PC-3 (cell line): ENCODE measurements around the gene COL4A1. TPM values are rescaled to one million over a fixed set of nuclear protein-coding genes. Genes with fewer than 3 reads are reported as not detected.

ENCODE experiments used
- ATAC-seq: fragments of 200-7000 bp; cut with Tn5 transposase; 2 replicates; pipeline ENCODE4 v1.9.1; 2020; ENCODE audit warnings: mild to moderate bottlenecking, moderate library complexity
- BruUV-seq: library from RNA; stranded (reverse); fragments of 400-500 nt; replicated peaks from 2 replicates; lab custom pipeline; 2021; lab: Mats Ljungman, UMichigan
- CTCF ChIA-PET: fragments of 300-600 bp; sonication (Branson Sonifier 250); formaldehyde crosslinking; loops from one replicate; lab custom pipeline; 2022; ENCODE audit warnings: antibody characterized with exemption; lab: Charles Lee
- POLR2A ChIA-PET: fragments of 300-600 bp; sonication (Branson Sonifier 250); formaldehyde crosslinking; loops from one replicate; lab custom pipeline; 2022; ENCODE audit warnings: antibody characterized with exemption; ENCODE audit not compliant: unreplicated experiment; lab: Charles Lee
- DNase-seq: peaks from one replicate; pipeline ENCODE4 v3.0.0-alpha.2; 2015
- H2AFZ ChIP-seq: fragments of 300-600 bp; sonication (generic); 2 replicates; pipeline ENCODE4 v1.6.0; 2016; ENCODE audit warnings: antibody characterized with exemption, low read length
- H3F3A ChIP-seq: fragments of 300-600 bp; sonication (generic); one replicate; pipeline ENCODE4 v1.6.0; 2017; ENCODE audit warnings: antibody characterized with exemption, low read length, control low read depth, mild to moderate bottlenecking; ENCODE audit not compliant: unreplicated experiment
- H3K27ac ChIP-seq: fragments of 300-600 bp; sonication (generic); 2 replicates; pipeline ENCODE4 v1.5.1; 2016; ENCODE audit warnings: mild to moderate bottlenecking, low read length
- H3K27me3 ChIP-seq: fragments of 300-600 bp; sonication (generic); 2 replicates; pipeline ENCODE4 v1.6.1; 2016; ENCODE audit warnings: low read length, mixed read lengths
- H3K36me3 ChIP-seq: fragments of 300-600 bp; sonication (generic); 2 replicates; pipeline ENCODE4 v1.6.1; 2016; ENCODE audit warnings: low read depth, mixed run types, low read length, mixed read lengths
- H3K4me1 ChIP-seq: fragments of 300-600 bp; sonication (generic); 2 replicates; pipeline ENCODE4 v1.5.1; 2016; ENCODE audit warnings: low read length; ENCODE audit not compliant: insufficient read depth
- H3K4me2 ChIP-seq: fragments of 300-600 bp; sonication (generic); 2 replicates; pipeline ENCODE4 v1.6.0; 2016; ENCODE audit warnings: low read length
- H3K4me3 ChIP-seq: fragments of 300-600 bp; sonication (generic); 2 replicates; pipeline ENCODE4 v1.5.1; 2016; ENCODE audit warnings: mild to moderate bottlenecking, low read length, mixed read lengths
- H3K79me2 ChIP-seq: fragments of 300-600 bp; sonication (generic); 2 replicates; pipeline ENCODE4 v1.6.1; 2017; ENCODE audit warnings: low read length, mixed read lengths
- H3K9ac ChIP-seq: fragments of 300-600 bp; sonication (generic); 2 replicates; pipeline ENCODE4 v1.6.0; 2016; ENCODE audit warnings: mild to moderate bottlenecking, low read length
- H3K9me2 ChIP-seq: fragments of 300-600 bp; sonication (generic); replicated peaks from 2 replicates; pipeline ENCODE4 v1.6.1; 2016; ENCODE audit warnings: mixed run types, low read length, mixed read lengths
- H3K9me3 ChIP-seq: fragments of 300-600 bp; sonication (generic); 2 replicates; pipeline ENCODE4 v1.6.1; 2016; ENCODE audit warnings: low read length, mixed read lengths
- H4K20me1 ChIP-seq: fragments of 300-600 bp; sonication (generic); 2 replicates; pipeline ENCODE4 v1.6.1; 2016; ENCODE audit warnings: low read length, mixed read lengths
- EZH2 ChIP-seq: fragments of 300-600 bp; sonication (generic); IDR thresholded peaks from one replicate; pipeline ENCODE4 v1.6.1; 2017; ENCODE audit warnings: antibody characterized with exemption, mild to moderate bottlenecking, low read length; ENCODE audit not compliant: unreplicated experiment
- EZH2phosphoT487 ChIP-seq: fragments of 300-600 bp; sonication (generic); IDR thresholded peaks from 2 replicates; pipeline ENCODE4 v1.6.1; 2018; ENCODE audit warnings: mild to moderate bottlenecking, antibody characterized with exemption, low read length, borderline replicate concordance
- intact Hi-C: fragments of 100-400 bp; cut with micrococcal nuclease; formaldehyde crosslinking; loops from 2 replicates; pipeline ENCODE4 v1.9.0; 2023
- total RNA-seq: library from RNA; depleted of rRNA; stranded (reverse); fragments of >200 nt; gene quantifications from 2 replicates; pipeline ENCODE4 v1.2.3, GENCODE V29; 2014
- TF ChIP-seq, protein P1 (sequence below): fragments of 300-600 bp; sonication (generic); conservative IDR thresholded peaks from 2 replicates; pipeline ENCODE4 v1.5.1; 2017; ENCODE audit warnings: antibody characterized with exemption, low read depth, mild to moderate bottlenecking, low read length

The COL4A1 gene
- total RNA-seq, 1 experiment from 2014 or later = 48.7 TPM

- POLR2A ChIA-PET = no interaction called here
- peak overlapping the region; percentile 49 for H3K27ac ChIP-seq
Observed at GRCh38 chr13:110137680-110138009, 169.3 kb downstream of the COL4A1 start.

DNA sequence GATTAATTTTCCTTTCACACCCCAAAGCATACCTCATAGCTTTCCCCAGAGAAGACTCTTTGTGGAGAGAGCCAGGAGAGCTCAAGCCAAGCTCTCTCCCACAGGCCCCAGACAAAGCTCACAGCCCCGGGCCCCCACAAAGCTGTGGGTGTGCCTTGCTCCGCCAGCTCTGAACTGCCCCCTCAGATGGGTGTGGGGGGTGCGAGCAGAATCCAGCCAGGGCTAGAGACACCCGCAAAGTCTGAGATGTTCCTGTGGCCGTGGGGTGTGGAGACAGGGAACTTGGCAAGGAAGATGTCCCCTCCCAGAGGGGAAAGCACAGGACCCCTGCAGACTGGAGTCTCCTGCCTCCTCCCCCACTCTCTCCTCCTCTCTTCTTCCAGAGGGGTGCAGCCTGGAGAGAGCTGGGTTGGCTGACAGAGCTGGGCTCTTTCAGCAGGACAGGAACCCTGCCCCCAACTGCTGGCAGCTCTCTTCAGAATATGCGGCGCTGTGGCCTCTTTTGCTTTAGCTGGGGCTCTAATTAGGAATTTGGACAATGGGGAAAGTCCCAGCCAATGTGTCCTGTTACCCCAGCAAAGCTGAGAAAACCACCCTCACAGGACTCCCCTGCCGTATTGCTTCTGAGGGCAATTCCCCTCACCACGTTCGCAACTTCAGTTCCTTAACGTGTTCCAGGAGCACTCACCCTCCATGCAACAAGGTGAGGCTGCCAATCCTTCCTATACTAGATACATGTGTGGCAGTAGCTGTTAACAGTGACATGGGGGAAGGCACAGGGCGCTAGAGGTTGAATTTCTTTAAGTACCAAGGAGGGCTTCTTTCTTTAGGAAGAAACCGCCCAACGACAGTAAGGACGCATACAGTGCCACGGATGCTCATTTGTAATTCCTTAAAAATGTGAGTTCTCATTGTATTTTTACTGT, 170.0 kb downstream of the COL4A1 start:
- Histone ChIP-seq H3K4me1 (peaks cover 12% of the 10 kb centered on the region), H3K9ac (no peak overlapping the region), H3K4me3 (peak overlapping the region; percentile 76; the same call in 1 of the 2 replicates), H3K27ac (no peak overlapping the region), H3K27me3 (no peaks in the 10 kb centered on the region), H4K20me1 (no peaks in the 10 kb centered on the region), H3F3A (no peaks in the 10 kb centered on the region), H3K9me2 (no peaks in the 10 kb centered on the region), H3K4me2 (peak overlapping the region; percentile 92), H3K36me3 (no peaks in the 10 kb centered on the region), H3K79me2 (no peaks in the 10 kb centered on the region), H2AFZ (no peak overlapping the region), H3K9me3 (no peaks in the 10 kb centered on the region)
- no TSS peak for BruUV-seq
- ChIA-PET POLR2A (no interaction called here), CTCF (no interaction called here)
- intact Hi-C loops = no loop called here
- no peak for TF ChIP-seq EZH2
- TF ChIP-seq, protein P1, sequence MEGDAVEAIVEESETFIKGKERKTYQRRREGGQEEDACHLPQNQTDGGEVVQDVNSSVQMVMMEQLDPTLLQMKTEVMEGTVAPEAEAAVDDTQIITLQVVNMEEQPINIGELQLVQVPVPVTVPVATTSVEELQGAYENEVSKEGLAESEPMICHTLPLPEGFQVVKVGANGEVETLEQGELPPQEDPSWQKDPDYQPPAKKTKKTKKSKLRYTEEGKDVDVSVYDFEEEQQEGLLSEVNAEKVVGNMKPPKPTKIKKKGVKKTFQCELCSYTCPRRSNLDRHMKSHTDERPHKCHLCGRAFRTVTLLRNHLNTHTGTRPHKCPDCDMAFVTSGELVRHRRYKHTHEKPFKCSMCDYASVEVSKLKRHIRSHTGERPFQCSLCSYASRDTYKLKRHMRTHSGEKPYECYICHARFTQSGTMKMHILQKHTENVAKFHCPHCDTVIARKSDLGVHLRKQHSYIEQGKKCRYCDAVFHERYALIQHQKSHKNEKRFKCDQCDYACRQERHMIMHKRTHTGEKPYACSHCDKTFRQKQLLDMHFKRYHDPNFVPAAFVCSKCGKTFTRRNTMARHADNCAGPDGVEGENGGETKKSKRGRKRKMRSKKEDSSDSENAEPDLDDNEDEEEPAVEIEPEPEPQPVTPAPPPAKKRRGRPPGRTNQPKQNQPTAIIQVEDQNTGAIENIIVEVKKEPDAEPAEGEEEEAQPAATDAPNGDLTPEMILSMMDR = no peak
- no peak for TF ChIP-seq EZH2phosphoT487
- no peak for ATAC-seq
- no peak for DNase-seq

More at GRCh38 chr13:110137680-110138009, 169.3 kb downstream of the COL4A1 start:
- CTCF ChIA-PET = no interaction called here
- TF ChIP-seq, protein P1 = peak; percentile 58
- TF ChIP-seq EZH2phosphoT487 = no peak
- TF ChIP-seq EZH2 = no peak
- H3K79me2 ChIP-seq = no peaks in the 10 kb centered on the region
- H3K9me3 ChIP-seq = no peaks in the 10 kb centered on the region
- ATAC-seq = peak; percentile 78
- peaks cover 12% of the 10 kb centered on the region for H3K4me1 ChIP-seq
- peak; percentile 58 for DNase-seq
- H3K9ac ChIP-seq = peak overlapping the region; percentile 47; the same call in 1 of the 2 replicates
- BruUV-seq = TSS peak; percentile 44
- H3K36me3 ChIP-seq = no peaks in the 10 kb centered on the region
- no peaks in the 10 kb centered on the region for H3K9me2 ChIP-seq
- intact Hi-C loops = no loop called here
- H3K4me3 ChIP-seq = peak overlapping the region; percentile 76
- H3K4me2 ChIP-seq = peak overlapping the region; percentile 92
- peak overlapping the region; percentile 73 for H2AFZ ChIP-seq
- no peaks in the 10 kb centered on the region for H4K20me1 ChIP-seq
- H3F3A ChIP-seq = no peaks in the 10 kb centered on the region
- no peaks in the 10 kb centered on the region for H3K27me3 ChIP-seq
